Stimulated activated CD8-positive, alpha-beta memory T cell treated with anti-CD3 and anti-CD28 coated beads, Interleukin-15, amount 100 ng/mL, for 1 hour (primary cell): Measurements from ENCODE around the gene LEKR1.
"Not testable (repeated sequence)": the region's sequence is repeated elsewhere in the genome, so short reads cannot be mapped to it uniquely, and the experiment has no call there.

Experiments
- DNase-seq: peaks from one replicate; pipeline ENCODE4 v3.0.0-alpha.2; 2020; ENCODE audit warnings: low read depth

LEKR1 gene

GRCh38 chr3:156826144-156826895 is at the start of gene LEKR1:
Gene LEKR1 (plus strand): TSS chr3:156826353. CDS start chr3:156829330, 2,977 bp downstream.
- DNase-seq: peak; percentile 28

GRCh38 chr3:156776871-156777270 is 49.3 kb upstream of the LEKR1 start:
- no peak for DNase-seq

- DNase-seq: no peak
Measured at GRCh38 chr3:156781310-156782230, 44.6 kb upstream of the LEKR1 start.

- DNase-seq: no peak
Measured at GRCh38 chr3:156782319-156782718, 43.8 kb upstream of the LEKR1 start.

- DNase-seq: no peak
Measured at GRCh38 chr3:156782921-156783320, 43.2 kb upstream of the LEKR1 start.

- DNase-seq: no peak
Measured at GRCh38 chr3:156787001-156787400, 39.2 kb upstream of the LEKR1 start.

GRCh38 chr3:156787926-156788663 is 38.1 kb upstream of the LEKR1 start:
- DNase-seq: no peak

- no peak for DNase-seq
Measured at GRCh38 chr3:156788846-156789245, 37.3 kb upstream of the LEKR1 start.

- no peak for DNase-seq
Measured at GRCh38 chr3:156790156-156790555, 36.0 kb upstream of the LEKR1 start.

GRCh38 chr3:156792114-156792513 is 34.0 kb upstream of the LEKR1 start:
- no peak for DNase-seq

GRCh38 chr3:156792536-156792935 is 33.6 kb upstream of the LEKR1 start:
- DNase-seq: no peak

GRCh38 chr3:156792945-156793344 is 33.2 kb upstream of the LEKR1 start:
- DNase-seq: no peak

- DNase-seq: no peak
Measured at GRCh38 chr3:156793400-156793799, 32.8 kb upstream of the LEKR1 start.

GRCh38 chr3:156793851-156794250 is 32.3 kb upstream of the LEKR1 start:
- DNase-seq: no peak

GRCh38 chr3:156795890-156796481 is 30.2 kb upstream of the LEKR1 start:
- DNase-seq: no peak

GRCh38 chr3:156797368-156797767 is 28.8 kb upstream of the LEKR1 start:
- no peak for DNase-seq

GRCh38 chr3:156800287-156800686 is 25.9 kb upstream of the LEKR1 start:
- DNase-seq: not testable (repeated sequence)

- DNase-seq: no peak
Measured at GRCh38 chr3:156801746-156802145, 24.4 kb upstream of the LEKR1 start.

- DNase-seq: no peak
Measured at GRCh38 chr3:156802821-156803606, 23.1 kb upstream of the LEKR1 start.

- DNase-seq: no peak
Measured at GRCh38 chr3:156803952-156804741, 22.0 kb upstream of the LEKR1 start.
